Dedifferentiated amniotic fluid mesenchymal stem cell (primary cell): ENCODE measurements around the gene KRTAP10-4.
"Not testable (repeated sequence)": the region's sequence is repeated elsewhere in the genome, so short reads cannot be mapped to it uniquely, and the experiment has no call there.

Experiments
- DNase-seq: peaks from one replicate; pipeline ENCODE4 v3.0.0-alpha.2; 2016; ENCODE audit errors: extremely low spot score

Gene KRTAP10-4

DNA sequence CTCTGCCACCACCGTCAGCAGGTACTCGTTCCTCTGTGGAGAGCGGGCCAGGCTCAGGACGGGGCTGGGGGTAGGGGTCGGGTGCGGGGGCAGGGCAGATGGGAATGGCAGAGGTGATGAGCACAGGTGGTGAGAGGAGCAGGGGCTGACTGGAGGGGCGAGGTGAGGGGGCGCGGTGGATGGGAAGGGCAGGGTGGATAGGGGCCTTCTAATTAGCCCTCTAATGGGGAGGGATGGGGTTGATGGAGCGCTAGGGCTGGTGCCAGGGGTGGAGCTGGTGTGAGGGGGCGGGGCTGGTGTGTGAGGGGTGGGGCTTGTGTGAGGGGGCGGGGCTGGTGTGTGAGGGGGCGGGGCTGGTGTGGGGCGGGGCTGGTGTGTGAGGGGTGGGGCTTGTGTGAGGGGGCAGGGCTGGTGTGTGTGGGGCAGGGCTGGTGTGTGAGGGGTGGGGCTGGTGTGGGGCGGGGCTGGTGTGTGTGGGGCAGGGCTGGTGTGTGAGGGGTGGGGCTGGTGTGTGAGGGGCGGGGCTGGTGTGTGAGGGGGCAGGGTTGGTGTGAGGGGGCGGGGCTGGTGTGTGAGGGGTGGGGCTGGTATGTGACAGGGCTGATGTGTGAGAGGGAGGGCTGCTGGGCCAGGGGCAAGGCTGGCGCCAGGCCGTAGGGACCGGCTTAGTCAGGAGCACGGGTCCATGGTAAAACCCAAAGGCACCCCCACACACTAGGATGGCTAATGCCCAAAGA is 39.5 kb upstream of the KRTAP10-4 start:
- DNase-seq, result no peak

DNA sequence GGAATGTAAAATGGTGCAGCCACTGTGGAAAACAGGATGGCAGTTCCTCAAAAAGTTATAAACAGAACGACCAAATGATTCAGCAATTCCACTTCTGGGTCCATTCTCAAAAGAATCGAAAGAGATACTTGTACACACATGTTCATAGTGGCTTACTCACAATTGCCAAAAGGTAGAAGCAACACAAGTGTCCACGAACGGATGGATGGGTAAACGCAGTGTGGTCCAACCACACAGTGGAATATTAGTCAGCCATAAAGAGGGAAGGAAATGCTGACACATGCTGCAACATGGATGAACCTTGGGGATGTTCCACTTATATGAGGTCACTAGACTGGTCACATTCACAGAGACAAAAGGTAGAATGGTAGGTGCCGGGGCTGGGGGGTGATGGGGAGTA is 38.8 kb upstream of the KRTAP10-4 start:
- DNase-seq, result no peak

DNA sequence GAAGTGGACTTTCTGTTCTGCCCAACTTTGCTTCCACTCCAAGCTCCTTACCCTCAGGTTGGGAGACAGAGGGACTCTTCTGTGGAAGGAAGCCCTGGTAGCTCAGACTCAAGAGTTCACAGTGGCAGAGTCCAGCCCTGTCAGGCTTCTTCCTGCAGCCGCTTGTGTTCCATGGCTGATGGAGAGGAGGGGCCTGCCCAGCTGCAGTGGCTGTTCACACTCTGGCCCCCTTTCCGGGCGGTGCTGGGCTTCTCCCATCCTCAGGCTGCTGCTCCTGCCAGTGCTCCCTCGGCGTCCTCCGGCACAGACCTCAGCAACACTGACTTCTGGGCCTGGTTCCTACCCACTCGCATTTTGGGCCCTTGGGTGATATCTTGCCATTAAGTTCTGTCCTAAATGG is 37.6 kb upstream of the KRTAP10-4 start:
- no peak for DNase-seq

DNA sequence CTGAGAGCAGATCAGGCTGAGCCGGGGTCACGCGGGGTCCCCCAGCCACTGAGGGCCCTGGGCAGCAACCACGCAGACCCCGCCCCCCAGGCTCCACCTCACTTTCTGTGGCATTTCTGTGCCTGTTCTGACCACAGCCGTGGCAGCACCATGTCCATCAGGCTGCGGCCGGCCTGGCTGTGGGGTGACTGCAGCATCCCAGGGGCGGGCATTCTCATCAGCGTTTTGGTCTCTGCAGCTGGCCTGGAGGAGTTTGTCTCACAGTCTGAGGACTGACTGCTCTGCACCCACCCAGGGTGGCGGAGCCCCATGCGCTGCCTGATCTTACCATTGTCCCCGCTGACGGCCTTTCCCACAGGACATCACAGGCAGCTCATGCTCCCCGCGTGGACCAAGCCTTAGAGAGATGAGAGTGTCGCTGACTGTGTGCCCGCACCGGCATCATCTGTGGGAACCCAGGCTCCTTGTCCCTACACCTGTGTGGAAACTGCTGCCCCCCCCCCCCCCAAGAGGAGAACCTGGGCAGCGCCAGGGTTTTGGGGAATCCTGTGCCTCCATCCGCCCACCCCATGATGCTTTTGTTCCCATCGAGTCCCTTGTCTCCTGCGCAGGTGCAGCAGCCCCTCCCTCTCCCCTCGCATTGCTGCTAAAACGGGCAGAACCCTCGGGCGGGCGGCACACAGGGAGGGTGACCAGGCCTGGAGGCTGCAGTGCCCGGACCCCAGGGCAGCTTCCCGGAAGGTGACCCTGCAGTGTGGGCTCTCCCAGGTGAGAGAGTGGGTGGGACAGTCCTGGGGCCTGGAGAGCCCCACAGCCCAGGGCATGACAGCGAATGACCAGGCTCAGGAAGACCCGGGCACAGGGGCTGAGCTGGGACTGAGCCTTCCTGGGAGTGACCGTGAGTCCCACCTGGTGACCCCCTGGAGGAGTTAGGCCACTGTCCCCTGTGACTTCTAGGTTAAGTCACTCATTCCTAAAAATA is 35.3 kb upstream of the KRTAP10-4 start:
- DNase-seq, result no peak

DNA sequence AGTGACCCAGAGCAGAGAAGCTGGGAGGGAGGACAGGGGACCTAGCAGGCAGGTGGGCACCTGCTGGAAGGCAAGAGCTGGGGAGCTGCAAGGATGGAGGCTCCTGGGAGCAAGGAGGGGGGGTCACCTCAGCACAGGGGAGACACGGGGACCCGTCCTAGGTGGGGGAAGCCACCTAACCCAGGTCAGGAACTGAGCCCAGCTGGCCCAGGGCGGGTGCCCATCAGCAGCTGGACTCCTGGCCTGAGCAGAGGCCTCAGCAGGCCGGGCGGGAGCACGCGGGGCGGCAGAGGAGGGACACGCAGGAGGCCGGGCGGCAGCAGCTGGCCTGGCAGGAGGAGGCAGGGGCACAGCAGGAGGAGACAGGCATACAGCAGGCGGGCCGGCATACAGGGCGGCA is 34.5 kb upstream of the KRTAP10-4 start:
- DNase-seq, result no peak

DNA sequence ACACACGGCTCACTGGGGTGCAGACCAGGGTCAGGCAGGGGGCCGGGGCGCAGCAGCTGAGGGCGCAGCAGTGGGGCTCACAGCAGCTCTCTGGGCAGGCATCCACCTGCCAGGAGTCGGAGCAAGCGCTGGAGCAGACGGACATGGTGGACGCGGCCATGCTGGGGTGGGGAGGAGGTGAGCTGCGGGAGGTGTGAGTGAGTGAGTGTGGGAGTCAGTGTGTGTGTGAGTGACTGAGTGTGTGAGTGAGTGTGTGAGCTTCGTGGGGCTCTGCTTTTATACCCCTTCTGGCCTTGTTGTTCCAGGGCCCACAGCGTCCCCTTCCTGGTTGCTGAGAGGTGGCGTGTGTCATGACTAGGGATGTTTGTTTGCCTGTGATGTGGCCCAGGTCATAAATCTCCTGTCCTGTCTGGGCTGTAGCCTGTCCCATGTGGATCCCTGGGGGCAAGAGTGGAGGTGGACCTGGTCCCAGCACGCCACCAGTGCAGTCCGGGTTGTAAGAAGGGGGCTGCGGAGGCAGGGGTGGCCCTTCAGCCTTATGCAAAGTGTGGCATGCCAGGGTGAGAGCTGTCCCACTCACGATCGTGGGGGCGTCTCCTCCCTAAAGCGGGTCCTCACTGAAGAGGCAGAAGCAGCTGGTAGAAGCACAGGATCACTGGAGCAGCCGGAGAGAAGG is 33.4 kb upstream of the KRTAP10-4 start, which contains the start of gene KRTAP10-1:
Gene KRTAP10-1, minus strand, starts transcription at position 205 of the 676 bp plus-strand sequence. Its CDS starts 45 bp downstream, at position 160.
- DNase-seq, result no peak

DNA sequence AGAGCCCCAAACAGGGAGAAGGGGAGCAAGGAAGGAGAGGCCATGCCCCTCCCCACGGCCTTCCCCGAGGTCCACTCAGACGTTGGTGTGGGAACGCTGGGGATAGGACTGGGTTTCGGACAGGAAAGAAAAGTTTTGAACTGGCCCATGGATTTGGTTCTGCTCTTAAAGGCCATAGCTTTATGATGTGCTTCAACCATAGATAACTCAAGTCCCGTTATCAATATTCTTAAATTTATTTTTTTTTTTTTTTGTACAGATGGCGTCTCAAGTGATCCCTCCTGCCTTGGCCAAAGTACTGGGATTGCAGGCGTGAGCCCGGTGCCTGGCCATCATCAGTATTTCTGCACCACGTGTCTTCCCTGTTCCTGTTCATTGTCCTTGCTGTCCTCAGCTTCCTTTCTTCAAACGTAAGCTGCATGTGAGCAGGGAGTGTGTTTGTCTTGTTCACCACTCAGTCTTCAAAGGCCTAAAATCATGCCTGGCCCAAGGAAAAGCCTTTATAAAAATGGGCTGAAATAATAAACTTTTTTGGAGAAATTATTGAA is 32.7 kb upstream of the KRTAP10-4 start:
- no peak for DNase-seq

DNA sequence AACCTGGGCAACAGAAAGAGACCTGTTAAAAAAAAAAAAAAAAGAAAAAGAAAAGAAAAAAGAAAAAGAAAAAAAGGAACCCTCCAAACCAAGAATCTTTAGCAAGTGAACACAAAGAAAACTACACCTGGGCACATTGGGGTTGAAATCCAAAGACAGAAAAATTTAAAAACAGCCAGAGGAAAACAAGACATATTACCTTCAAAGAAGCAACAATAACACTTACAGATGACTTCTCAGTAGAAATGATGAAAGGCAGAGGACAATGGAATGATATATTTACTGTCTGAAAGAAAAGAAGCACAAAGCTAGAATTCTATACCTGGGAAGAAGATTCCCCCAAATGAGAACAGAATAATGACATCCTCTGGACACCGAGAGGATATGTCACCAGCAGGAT is 30.8 kb upstream of the KRTAP10-4 start:
- no peak for DNase-seq

DNA sequence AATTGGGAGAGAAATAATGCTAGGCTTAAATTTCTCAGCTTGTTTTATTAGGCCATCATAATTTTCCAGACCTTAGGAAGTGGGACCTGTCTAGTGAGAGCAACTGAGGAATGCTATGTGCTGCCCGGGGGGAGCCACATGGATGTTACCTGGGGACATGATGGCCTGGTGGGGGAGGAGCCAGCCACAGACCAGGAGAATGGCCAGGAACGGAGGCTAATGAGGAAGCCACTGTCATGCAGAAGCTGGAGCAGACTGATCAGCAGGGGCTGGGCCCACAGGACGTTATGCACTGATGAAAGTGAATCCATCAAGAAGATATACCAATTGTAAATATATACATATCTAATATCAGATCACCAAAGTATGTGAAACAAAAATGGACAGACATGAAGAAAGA is 29.0 kb upstream of the KRTAP10-4 start:
- no peak for DNase-seq

DNA sequence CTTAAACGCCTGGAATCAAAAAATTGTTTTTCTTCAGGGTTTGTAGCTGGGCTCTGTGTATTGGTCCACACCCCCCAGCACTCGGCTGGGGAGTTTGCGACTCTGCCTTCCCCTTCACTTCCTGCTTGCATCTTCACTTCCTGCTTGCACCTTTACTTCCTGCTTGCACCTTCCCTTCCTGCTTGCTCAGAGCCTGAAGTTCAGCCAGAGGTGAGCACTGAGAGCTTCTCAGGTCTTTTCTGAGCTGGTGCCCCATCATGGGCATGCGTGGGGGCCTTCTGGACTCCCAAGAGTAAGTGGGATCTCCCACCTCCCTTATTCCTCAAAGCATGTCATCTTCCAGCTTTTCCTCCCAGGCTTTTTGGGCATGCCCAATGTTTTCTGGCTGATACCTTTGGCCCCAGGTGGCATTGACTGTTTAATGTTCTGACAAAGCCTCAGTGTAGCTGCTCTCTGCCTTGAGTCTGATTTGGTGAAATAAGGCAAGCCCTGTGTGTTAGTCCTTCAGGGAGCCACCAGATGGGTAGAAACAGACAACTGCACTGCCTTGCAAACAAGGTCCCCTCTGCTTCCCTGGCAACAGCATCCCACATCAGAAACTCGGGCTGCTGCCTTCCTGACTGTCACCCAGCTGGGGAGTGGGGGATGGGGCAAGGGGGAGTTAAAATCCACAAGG is 25.7 kb upstream of the KRTAP10-4 start:
- DNase-seq, result no peak

DNA sequence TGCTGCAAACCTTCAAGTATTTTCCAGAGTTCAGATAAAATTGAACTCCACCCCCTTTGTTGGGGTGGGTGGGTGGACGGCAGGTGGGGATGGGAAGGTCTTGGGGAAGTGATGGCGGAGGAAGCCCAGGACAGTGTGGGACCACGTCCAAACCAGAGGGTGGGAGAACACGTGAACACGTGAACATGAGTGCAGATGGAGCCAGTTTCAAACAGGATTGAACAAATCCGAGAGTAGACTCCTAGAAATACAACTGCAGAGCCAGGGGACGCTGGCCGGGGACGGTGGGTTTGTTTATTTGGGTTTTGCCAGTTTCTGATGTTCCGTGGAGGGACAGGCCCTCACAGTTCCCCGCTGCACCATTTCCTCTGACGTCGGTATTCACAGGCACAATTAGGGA is 25.1 kb upstream of the KRTAP10-4 start:
- DNase-seq, result no peak

DNA sequence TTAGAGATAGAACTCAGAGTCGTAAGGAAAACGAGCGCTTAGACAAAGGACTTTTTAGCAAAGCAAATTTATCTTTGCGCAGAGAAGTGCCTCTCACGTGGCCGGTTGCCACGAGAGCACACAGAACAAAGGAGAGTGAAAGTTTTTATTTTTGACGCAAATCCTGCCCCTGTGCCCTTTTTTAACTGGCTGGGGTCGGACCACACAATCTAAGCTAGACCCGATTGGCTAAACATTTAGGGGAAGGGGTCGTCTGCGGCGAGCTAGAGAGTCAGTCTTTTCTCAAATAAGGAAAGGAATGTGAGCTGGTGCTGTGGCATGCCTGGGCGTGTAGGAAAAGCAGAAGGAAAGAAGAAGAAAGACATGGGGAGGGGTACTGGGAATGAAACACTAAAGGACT is 24.6 kb upstream of the KRTAP10-4 start:
- DNase-seq, result no peak

DNA sequence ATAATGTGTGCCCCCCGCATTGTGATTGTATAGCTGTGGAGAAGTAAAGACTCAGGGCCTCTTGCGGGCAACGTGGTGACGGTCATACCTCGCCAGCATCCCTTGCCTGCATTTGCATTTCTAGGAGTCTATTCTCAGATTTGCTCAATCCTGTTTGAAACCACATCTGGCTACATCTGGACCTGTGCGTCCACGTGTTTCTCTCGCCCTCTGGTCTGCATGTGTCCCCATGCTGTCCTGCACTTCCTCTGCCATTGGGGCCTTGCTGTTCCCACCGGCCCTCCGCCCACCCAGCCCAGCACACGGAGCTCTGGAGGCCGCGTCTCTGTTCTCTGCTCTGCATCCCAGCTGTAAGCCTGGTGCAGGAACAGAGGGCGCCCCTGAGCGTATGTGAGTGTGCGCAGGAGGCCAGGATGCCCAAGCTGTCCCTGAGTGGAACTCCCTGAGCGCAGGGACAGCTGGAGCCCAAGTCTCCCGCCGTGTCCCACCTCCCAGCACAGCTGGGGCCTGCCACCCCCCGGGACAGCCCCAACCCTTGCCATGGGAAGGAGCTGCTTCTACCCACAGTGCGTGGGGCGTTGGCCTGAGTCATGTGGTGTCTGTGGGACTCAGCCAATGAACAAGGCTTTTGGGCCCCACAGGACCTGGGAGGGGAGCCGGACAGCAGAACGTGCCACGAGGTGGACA is 23.9 kb upstream of the KRTAP10-4 start:
- no peak for DNase-seq

DNA sequence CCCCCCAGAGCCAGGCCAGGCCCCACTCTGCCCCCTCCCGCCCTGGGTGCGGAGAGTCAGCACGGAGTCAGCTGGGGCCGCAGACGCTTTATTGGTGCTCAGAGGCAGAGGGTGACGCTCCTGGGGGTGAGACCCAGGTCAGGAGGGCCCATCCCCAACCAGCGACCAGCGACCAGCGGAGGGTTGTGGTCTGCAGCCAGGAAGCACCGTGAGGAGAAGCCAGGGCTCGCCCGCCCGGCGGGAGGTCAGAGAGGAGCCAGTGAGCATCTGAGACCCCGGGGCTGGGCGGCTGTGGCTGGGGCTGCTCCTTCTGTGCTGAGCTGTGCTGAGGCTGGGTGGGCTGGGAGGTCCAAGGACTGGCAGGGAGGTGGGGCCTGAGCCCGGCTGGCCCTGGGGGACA is 23.2 kb upstream of the KRTAP10-4 start:
- not testable (repeated sequence) for DNase-seq

DNA sequence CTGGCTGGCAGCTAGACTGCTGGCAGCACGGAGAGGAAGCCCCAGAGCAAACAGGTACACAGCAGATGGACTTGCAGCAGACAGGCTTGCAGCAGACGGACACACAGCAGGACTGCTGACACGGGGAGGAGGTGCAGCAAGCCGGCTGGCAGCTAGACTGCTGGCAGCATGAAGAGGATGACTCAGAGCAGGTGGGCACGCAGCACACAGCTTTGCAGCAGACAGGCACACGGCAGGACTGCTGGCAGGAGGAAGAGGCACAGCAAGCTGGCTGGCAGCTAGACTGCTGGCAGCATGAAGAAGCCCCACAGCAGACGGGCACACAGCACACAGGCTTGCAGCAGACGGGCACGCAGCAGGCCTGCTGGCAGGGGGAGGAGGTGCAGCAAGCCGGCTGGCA is 22.7 kb upstream of the KRTAP10-4 start:
- no peak for DNase-seq

DNA sequence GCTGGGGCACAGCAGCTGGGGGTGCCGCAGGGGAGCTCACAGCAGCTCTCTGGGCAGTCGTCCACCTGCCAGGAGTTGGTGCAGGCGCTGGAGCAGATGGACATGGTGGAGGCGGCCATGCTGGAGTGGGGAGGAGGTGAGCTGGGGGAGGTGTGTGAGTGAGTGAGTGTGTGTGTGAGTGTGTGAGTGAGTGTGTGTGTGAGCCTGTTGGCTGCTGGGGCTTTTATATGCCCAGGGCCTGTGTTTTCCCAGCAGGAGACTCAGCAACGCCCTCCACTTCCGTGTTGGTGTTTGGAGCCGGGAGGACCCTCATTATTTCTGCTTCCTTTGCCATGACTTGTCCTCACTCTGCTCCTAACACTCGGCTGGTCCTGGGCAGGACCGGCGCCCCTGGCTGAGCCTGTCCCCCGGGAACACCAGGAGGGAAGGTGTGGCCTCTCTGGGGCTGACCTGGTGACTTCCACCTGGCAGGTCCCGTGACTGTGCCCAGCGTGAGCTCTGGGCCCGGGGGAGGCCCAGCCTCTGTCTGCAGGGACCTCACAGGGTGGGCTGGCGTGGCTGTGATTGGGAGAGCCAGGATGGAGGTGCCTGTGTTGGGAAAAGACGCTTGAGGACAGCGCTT is 22.1 kb upstream of the KRTAP10-4 start, which contains the start of gene KRTAP10-2:
Gene KRTAP10-2, minus strand, starts transcription at position 166 of the 622 bp plus-strand sequence. Its CDS starts 47 bp downstream, at position 119.
- no peak for DNase-seq

DNA sequence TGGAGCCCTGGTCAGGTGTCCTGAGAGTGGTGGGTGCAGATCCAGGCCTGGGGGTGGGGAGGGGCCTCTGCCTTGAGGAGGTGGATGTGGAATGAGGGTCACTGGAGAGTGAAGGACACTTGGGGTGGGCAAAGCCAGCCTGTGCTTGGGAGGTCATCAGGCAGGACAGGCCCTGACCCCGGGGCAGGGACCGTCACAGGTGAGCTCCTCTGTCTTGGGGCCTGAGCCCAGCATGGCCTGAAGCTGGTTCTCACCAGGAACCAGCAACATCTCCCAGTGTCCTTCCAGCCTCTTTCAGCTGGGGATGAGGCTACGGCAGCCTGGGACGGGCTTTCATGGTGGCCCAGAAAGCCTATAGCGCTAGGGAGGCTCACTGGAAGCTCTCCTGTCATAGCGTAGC is 21.4 kb upstream of the KRTAP10-4 start:
- no peak for DNase-seq

DNA sequence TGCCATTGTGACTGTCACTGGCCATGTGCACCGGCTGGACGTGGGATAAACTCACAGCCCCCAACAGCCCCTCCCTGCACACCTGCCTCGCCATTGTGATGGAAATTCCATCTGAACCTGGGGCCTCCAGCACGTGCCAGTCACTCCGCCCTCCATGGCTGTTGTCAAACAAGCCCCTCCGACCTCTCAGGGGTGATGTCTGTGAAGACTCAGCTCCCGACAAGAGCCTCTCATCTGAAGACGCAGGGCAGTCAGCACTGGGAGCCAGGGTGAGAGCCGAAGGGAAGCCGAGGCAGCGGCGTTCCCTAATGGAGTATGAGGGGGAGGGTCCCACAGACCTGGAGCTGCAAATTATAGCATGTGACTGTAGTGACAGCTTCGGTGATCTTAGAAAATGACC is 20.8 kb upstream of the KRTAP10-4 start:
- DNase-seq, result no peak

DNA sequence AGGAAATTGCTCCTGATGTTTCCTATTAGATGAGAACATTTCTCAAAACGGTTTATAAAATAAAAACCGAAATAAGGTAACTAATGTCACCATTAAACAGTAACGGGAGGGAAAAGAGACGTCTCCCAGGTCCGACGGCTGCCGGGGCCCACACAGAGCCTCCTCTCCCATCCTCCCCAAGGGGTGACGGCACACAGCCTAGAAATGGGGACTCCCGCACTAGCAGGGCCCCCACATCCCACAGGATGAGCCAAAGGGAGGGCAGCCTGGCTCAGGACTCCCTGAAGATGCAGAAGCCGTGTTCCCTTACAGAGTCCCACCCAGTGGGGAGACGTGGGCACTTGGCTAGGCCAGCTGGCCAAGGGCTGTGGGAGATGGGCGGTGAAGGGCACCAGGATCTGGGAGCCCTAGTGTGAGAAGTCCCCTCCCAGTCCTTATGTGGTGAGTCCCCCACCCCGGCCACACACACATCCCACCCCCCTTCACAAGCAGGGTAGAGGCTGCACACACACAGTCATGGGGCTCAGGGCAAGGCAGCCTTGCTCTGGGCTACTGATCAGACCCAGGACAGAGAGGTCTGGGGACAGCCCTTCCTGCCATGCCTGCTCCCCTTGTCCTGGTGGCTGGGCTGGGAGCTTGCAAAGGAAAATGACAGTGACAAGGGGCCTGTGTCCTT is 18.2 kb upstream of the KRTAP10-4 start:
- no peak for DNase-seq

DNA sequence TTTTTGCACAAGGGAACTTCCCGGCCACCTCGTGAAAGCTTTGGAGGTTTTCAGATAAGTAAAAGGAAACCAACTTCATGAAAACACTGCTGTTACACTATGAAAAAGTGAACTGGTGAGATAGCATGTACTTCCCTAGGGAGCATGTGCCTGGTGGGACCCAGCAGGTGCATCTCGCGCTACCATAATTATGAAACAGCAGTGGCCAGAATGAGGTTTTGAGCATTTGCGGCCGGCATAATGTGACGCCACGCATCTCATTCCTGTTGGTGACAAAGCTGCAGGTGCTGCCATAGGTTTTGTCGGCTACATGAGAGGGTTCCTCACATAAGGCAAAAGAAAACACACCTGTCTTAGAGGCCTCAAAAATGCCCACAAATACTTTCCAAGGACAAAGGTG is 16.6 kb upstream of the KRTAP10-4 start:
- no peak for DNase-seq
